C4-2B (cell line): ENCODE data around the gene PRR23B.

ENCODE experiments used
- H3K27ac ChIP-seq: fragments of 450-650 bp; 2 replicates; pipeline ENCODE4 v1.5.1; 2017
- CTCF ChIP-seq: fragments of 450-650 bp; conservative IDR thresholded peaks from 2 replicates; pipeline ENCODE4 v1.5.1; 2017; ENCODE audit warnings: mild to moderate bottlenecking
- ZFX ChIP-seq: fragments of 450-650 bp; IDR thresholded peaks from 2 replicates; pipeline ENCODE4 v1.6.1; 2017

Gene PRR23B

GRCh38 chr3:138972941-138973340 is 47.8 kb downstream of the PRR23B start:
- TF ChIP-seq CTCF = no peak
- no peak for TF ChIP-seq ZFX
- no peak overlapping the region for H3K27ac ChIP-seq

- no peak overlapping the region for H3K27ac ChIP-seq
- TF ChIP-seq ZFX = no peak
- no peak for TF ChIP-seq CTCF
Measured at GRCh38 chr3:138971766-138972320, 48.9 kb downstream of the PRR23B start.
